ENCODE measurements around the gene GJC1.

GJC1 gene

DNA sequence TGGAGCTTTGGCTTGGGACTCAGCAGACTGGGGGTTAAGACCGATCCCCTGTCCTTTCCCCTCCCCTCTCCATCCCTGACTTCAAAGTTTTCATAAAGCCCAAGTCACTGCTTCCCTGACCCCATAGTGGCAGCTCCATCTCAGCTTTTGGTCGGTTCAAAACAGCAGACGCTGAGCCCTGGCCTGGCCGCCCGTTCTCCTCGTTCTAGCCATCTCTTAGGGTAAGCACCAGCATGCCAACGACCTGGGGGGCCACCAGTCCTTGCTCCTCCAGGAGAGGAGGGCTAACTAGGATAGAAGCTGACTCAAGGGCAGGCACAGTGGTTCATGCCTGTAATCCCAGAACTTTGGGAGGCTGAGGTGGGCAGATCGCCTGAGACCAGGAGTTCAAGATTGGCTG lies 16.1 kb upstream of the GJC1 start:
- Histone ChIP-seq H3K36me3 (ENCODE audit: control insufficient read depth, insufficient read depth, low read length) (peaks cover 6% of the 10 kb centered on the region), H3K4me3 (ENCODE audit: insufficient read depth, low read depth, low read length) (no peak overlapping the region), H3K27ac (ENCODE audit: insufficient read depth, low read depth, low read length, poor library complexity, severe bottlenecking) (no peak overlapping the region), H3K4me1 (ENCODE audit: control insufficient read depth, insufficient read depth, low read length) (peaks cover 20% of the 10 kb centered on the region), H3K9me3 (ENCODE audit: control insufficient read depth, low read length) (no peaks in the 10 kb centered on the region), H3K27me3 (ENCODE audit: control insufficient read depth, insufficient read depth, low read length, poor library complexity, severe bottlenecking) (no peaks in the 10 kb centered on the region)
- WGBS, 2 experiments, result 84 to 86% methylated on average over 8 of the region's 8 CpGs

DNA sequence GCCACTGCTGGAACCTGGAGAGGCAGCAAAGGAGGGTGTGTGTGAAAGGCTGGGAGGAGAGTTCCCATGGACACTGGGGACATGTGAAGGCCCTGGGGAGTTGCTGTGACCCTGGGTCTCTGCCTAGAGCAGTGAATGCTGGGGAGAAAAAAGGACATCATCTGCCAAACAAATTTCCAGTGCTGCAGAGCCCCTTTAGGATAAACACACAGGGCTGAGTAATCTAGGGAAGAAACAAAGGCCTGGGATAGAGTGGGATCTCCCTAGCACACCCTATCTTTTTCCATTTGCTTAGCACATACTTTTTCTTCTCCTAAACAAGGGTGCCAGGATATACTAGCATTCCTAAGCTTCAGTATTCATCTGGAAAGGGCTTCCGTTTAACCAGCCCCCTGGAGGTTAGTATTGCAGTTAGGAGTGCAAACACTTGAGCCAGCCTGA lies 14.3 kb upstream of the GJC1 start:
- Histone ChIP-seq H3K36me3 (ENCODE audit: control insufficient read depth, insufficient read depth, low read length) (no peaks in the 10 kb centered on the region), H3K9me3 (ENCODE audit: control insufficient read depth, low read length) (no peaks in the 10 kb centered on the region), H3K27ac (ENCODE audit: insufficient read depth, low read depth, low read length, poor library complexity, severe bottlenecking) (no peak overlapping the region), H3K4me1 (ENCODE audit: control insufficient read depth, insufficient read depth, low read length) (peaks cover 20% of the 10 kb centered on the region), H3K4me3 (ENCODE audit: insufficient read depth, low read depth, low read length) (no peak overlapping the region), H3K27me3 (ENCODE audit: control insufficient read depth, insufficient read depth, low read length, poor library complexity, severe bottlenecking) (no peaks in the 10 kb centered on the region)
- WGBS, 2 experiments, result 26 to 33% methylated on average over 1 of the region's 1 CpG

GRCh38 chr17:44842748-44843147 lies 12.7 kb upstream of the GJC1 start:
- 26 to 29% methylated on average over 5 of the region's 5 CpGs for WGBS, 2 experiments
- Histone ChIP-seq H3K9me3 (ENCODE audit: control insufficient read depth, low read length) (no peaks in the 10 kb centered on the region), H3K4me1 (ENCODE audit: control insufficient read depth, insufficient read depth, low read length) (peaks cover 20% of the 10 kb centered on the region), H3K36me3 (ENCODE audit: control insufficient read depth, insufficient read depth, low read length) (no peaks in the 10 kb centered on the region), H3K27ac (ENCODE audit: insufficient read depth, low read depth, low read length, poor library complexity, severe bottlenecking) (no peak overlapping the region), H3K4me3 (ENCODE audit: insufficient read depth, low read depth, low read length) (no peak overlapping the region), H3K27me3 (ENCODE audit: control insufficient read depth, insufficient read depth, low read length, poor library complexity, severe bottlenecking) (no peaks in the 10 kb centered on the region)

- H3K4me1 ChIP-seq (ENCODE audit: control insufficient read depth, insufficient read depth, low read length), result peaks cover 20% of the 10 kb centered on the region
- WGBS, 2 experiments, result 90 to 92% methylated on average over 3 of the region's 3 CpGs
- no peaks in the 10 kb centered on the region for H3K36me3 ChIP-seq (ENCODE audit: control insufficient read depth, insufficient read depth, low read length)
- no peak overlapping the region for H3K4me3 ChIP-seq (ENCODE audit: insufficient read depth, low read depth, low read length)
- H3K27me3 ChIP-seq (ENCODE audit: control insufficient read depth, insufficient read depth, low read length, poor library complexity, severe bottlenecking), result no peaks in the 10 kb centered on the region
- no peaks in the 10 kb centered on the region for H3K9me3 ChIP-seq (ENCODE audit: control insufficient read depth, low read length)
- H3K27ac ChIP-seq (ENCODE audit: insufficient read depth, low read depth, low read length, poor library complexity, severe bottlenecking), result no peak overlapping the region
Measured at GRCh38 chr17:44840936-44841335, 10.8 kb upstream of the GJC1 start.

DNA sequence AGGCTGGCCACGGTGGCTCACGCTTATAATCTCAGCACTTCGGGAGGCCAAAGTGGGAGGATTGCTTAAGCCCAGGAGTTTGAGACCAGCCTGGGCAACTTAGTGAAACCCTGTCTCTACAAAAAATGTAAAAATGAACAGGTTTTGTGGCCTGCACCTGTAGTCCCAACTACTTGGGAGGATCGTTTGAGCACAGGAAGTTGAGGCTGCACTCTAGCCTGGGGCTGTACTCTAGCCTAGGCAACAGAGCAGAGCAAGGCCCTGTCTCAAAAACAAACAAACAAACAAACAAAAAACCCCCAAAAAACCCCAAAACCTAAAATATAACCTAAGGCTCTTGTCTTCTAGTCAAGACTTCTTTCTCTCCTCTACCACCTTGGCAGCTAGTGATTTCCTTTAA lies 10.2 kb upstream of the GJC1 start:
- Histone ChIP-seq H3K27me3 (ENCODE audit: control insufficient read depth, insufficient read depth, low read length, poor library complexity, severe bottlenecking) (no peaks in the 10 kb centered on the region), H3K36me3 (ENCODE audit: control insufficient read depth, insufficient read depth, low read length) (no peaks in the 10 kb centered on the region), H3K27ac (ENCODE audit: insufficient read depth, low read depth, low read length, poor library complexity, severe bottlenecking) (no peak overlapping the region), H3K4me1 (ENCODE audit: control insufficient read depth, insufficient read depth, low read length) (peaks cover 20% of the 10 kb centered on the region), H3K4me3 (ENCODE audit: insufficient read depth, low read depth, low read length) (no peak overlapping the region), H3K9me3 (ENCODE audit: control insufficient read depth, low read length) (no peaks in the 10 kb centered on the region)
- 93 to 96% methylated on average over 4 of the region's 4 CpGs for WGBS, 2 experiments

DNA sequence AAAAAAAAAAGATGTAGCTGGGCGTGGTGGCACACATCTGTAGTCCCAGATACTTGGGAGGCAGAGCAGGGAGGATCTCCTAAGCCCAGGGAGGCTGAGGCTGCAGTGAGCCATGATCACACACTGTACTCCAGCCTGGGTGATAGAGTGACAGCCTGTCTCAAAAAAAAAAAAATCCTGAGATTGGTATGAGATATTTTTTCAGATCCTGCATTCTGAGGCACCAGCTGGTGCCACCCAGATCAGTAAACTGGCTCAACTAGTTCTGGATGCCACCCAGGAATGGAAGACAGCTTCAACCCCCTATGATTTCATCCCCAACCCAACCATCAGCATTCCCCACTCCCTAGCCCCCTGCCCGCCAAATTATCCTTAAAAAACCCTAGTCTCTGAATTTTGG lies 7.1 kb upstream of the GJC1 start:
- no peaks in the 10 kb centered on the region for H3K27me3 ChIP-seq (ENCODE audit: control insufficient read depth, insufficient read depth, low read length, poor library complexity, severe bottlenecking)
- H3K27ac ChIP-seq (ENCODE audit: insufficient read depth, low read depth, low read length, poor library complexity, severe bottlenecking), result no peak overlapping the region
- 76 to 96% methylated on average over 2 of the region's 2 CpGs for WGBS, 2 experiments
- H3K4me1 ChIP-seq (ENCODE audit: control insufficient read depth, insufficient read depth, low read length), result peaks cover 4% of the 10 kb centered on the region
- H3K4me3 ChIP-seq (ENCODE audit: insufficient read depth, low read depth, low read length), result no peak overlapping the region
- H3K36me3 ChIP-seq (ENCODE audit: control insufficient read depth, insufficient read depth, low read length), result no peaks in the 10 kb centered on the region
- H3K9me3 ChIP-seq (ENCODE audit: control insufficient read depth, low read length), result no peaks in the 10 kb centered on the region

DNA sequence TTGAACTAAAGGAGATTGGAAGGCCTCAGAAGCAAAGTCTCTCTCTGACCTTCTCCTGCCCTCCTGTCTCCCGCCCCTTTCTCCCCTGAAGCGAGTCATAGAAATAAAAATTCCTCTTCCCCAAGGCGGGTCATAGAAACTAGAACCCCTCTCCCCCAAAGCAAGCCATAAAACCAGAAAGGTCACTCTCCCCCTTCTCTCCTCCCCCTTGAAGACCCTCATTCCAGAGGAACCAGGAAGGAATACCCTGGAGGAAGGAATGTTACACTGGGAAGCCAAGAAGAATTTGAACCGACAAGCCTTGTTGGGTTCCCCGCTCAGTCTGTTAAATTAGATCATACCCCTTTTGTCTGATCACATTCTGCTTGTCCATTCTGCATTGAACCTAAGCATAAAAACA lies 2.7 kb upstream of the GJC1 start:
- WGBS, 2 experiments, result 83 to 88% methylated on average over 5 of the region's 5 CpGs
- Histone ChIP-seq H3K36me3 (ENCODE audit: control insufficient read depth, insufficient read depth, low read length) (no peaks in the 10 kb centered on the region), H3K9me3 (ENCODE audit: control insufficient read depth, low read length) (no peaks in the 10 kb centered on the region), H3K4me3 (ENCODE audit: insufficient read depth, low read depth, low read length) (no peak overlapping the region), H3K27ac (ENCODE audit: insufficient read depth, low read depth, low read length, poor library complexity, severe bottlenecking) (no peak overlapping the region), H3K4me1 (ENCODE audit: control insufficient read depth, insufficient read depth, low read length) (peaks cover 6% of the 10 kb centered on the region), H3K27me3 (ENCODE audit: control insufficient read depth, insufficient read depth, low read length, poor library complexity, severe bottlenecking) (no peaks in the 10 kb centered on the region)

- no peaks in the 10 kb centered on the region for H3K9me3 ChIP-seq (ENCODE audit: control insufficient read depth, low read length)
- no peaks in the 10 kb centered on the region for H3K36me3 ChIP-seq (ENCODE audit: control insufficient read depth, insufficient read depth, low read length)
- no peak overlapping the region for H3K27ac ChIP-seq (ENCODE audit: insufficient read depth, low read depth, low read length, poor library complexity, severe bottlenecking)
- H3K27me3 ChIP-seq (ENCODE audit: control insufficient read depth, insufficient read depth, low read length, poor library complexity, severe bottlenecking), result no peaks in the 10 kb centered on the region
- peaks cover 6% of the 10 kb centered on the region for H3K4me1 ChIP-seq (ENCODE audit: control insufficient read depth, insufficient read depth, low read length)
- H3K4me3 ChIP-seq (ENCODE audit: insufficient read depth, low read depth, low read length), result no peak overlapping the region
- 79 to 80% methylated on average over 12 of the region's 12 CpGs for WGBS, 2 experiments
Measured at GRCh38 chr17:44831371-44831770, 1.3 kb upstream of the GJC1 start.

- Histone ChIP-seq H3K4me3 (ENCODE audit: insufficient read depth, low read depth, low read length) (peak overlapping the region; percentile 77), H3K27ac (ENCODE audit: insufficient read depth, low read depth, low read length, poor library complexity, severe bottlenecking) (peak overlapping the region; percentile 36), H3K9me3 (ENCODE audit: control insufficient read depth, low read length) (no peaks in the 10 kb centered on the region), H3K36me3 (ENCODE audit: control insufficient read depth, insufficient read depth, low read length) (no peaks in the 10 kb centered on the region), H3K4me1 (ENCODE audit: control insufficient read depth, insufficient read depth, low read length) (peaks cover 6% of the 10 kb centered on the region), H3K27me3 (ENCODE audit: control insufficient read depth, insufficient read depth, low read length, poor library complexity, severe bottlenecking) (no peaks in the 10 kb centered on the region)
- WGBS, 2 experiments, result 1% methylated on average over 58 of the region's 58 CpGs
Measured at GRCh38 chr17:44830359-44831288, 537 bp upstream of the GJC1 start.

- no peaks in the 10 kb centered on the region for H3K36me3 ChIP-seq (ENCODE audit: control insufficient read depth, insufficient read depth, low read length)
- no peaks in the 10 kb centered on the region for H3K9me3 ChIP-seq (ENCODE audit: control insufficient read depth, low read length)
- no peaks in the 10 kb centered on the region for H3K27me3 ChIP-seq (ENCODE audit: control insufficient read depth, insufficient read depth, low read length, poor library complexity, severe bottlenecking)
- peak overlapping the region; percentile 90 for H3K27ac ChIP-seq (ENCODE audit: insufficient read depth, low read depth, low read length, poor library complexity, severe bottlenecking)
- 0 to 1% methylated on average over 21 of the region's 21 CpGs for WGBS, 2 experiments
- H3K4me3 ChIP-seq (ENCODE audit: insufficient read depth, low read depth, low read length), result peak overlapping the region; percentile 77
- H3K4me1 ChIP-seq (ENCODE audit: control insufficient read depth, insufficient read depth, low read length), result peaks cover 6% of the 10 kb centered on the region
Measured at GRCh38 chr17:44828919-44829522, 1.1 kb downstream of the GJC1 start.
